Measurements from ENCODE around the gene ZNRF1.

The ZNRF1 gene

DNA sequence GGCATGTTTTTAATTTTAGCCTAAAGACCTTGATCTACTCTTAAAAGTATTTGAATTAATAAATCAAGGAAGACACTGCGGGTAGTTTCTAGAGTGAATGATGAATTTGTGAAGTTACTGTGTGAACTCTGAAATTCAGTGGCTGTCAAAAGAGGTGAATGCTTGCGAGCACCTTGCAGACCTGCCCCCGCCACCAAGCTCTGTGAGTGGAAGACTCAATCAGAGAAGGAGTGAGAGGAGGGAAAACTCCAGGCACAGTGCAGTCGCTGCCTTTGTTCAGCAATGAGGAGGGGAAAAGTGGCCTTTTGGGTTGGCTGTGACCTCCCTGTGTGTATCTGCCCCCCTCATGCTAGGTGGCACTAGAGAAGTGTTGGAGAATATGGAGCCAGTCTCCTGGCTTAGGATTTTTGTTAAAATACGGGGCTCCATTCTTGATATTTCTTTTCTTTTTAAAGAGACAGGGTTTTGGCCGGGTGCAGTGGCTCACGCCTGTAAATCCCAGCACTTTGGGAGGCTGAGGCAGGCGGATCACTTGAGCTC, 64.8 kb downstream of the ZNRF1 start:
- TF ChIP-seq CTCF (conservative IDR thresholded peaks at IDR 0.05), result no peak
- H3K27ac ChIP-seq, result no peak overlapping the region

DNA sequence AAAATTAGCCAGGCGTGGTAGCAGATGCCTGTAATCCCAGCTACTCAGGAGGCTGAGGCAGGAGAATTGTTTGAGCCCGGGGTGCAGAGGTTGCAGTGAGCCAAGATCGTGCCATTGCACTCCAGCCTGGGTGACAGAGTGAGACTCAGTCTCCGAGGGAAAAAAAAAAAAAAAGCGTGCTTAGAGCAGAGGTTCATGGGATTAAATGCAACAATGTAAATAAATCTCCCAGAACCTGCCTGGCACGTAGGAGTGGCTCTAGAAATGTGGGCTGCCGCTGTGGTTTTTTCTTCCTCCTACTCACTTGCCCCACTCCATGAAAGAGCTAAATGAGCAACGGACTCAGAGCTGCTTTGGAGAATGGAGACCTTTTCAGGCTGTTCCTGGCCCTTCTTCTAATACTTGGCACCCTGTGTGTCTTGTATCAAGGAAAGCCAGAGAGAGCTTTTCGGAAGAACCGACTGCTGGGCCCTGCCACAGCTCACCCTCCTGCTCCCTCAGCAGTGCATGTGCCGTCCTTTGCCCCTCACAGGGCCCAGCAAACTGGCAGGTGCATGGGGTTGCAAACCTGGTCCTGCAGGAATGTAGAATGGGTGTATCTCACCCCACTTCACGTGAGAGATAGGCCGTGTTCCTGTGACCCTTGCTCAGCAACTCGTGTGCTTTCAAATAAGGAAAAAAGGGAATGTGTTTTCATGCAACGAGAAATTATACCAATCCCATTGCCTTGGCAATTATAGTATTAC, 65.8 kb downstream of the ZNRF1 start:
- no peak for TF ChIP-seq CTCF (conservative IDR thresholded peaks at IDR 0.05)
- no peak overlapping the region for H3K27ac ChIP-seq

- no peak overlapping the region for H3K27ac ChIP-seq
- no peak for TF ChIP-seq CTCF (conservative IDR thresholded peaks at IDR 0.05)
Observed at GRCh38 chr16:75065149-75065505, 66.3 kb downstream of the ZNRF1 start.

DNA sequence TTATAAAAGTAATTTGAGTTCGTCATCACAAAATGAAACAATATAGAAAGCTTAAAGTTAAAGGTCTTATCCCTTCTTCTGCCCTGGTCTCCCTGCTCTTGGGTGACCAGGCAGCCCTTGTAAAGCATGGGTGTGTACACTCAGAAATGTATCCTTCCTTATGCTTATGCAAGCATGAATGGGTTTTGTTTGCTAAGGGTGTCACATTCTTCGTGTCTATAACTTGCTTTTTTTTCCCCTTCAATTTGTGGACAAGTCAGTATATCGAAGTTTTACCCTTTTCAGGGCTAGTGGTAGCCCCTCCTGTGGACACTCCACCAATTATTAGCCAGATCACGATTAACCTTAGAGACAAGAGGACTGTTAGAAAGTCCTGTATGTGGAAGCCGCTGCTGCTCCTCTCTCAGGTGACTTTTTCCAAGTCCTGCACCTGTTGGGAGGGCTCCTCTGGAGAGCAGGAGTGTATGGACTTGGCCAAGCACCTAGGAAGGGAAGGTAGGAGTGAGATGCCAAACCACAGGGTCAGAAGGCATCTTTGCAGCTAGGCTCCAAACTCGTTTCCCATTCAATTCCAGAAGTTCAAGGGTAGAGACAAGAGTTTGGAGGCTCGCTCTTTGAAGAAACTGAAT, 66.8 kb downstream of the ZNRF1 start:
- TF ChIP-seq CTCF (conservative IDR thresholded peaks at IDR 0.05), result no peak
- no peak overlapping the region for H3K27ac ChIP-seq

- H3K27ac ChIP-seq, result no peak overlapping the region
- no peak for TF ChIP-seq CTCF (conservative IDR thresholded peaks at IDR 0.05)
Observed at GRCh38 chr16:75066861-75067447, 68.1 kb downstream of the ZNRF1 start.

DNA sequence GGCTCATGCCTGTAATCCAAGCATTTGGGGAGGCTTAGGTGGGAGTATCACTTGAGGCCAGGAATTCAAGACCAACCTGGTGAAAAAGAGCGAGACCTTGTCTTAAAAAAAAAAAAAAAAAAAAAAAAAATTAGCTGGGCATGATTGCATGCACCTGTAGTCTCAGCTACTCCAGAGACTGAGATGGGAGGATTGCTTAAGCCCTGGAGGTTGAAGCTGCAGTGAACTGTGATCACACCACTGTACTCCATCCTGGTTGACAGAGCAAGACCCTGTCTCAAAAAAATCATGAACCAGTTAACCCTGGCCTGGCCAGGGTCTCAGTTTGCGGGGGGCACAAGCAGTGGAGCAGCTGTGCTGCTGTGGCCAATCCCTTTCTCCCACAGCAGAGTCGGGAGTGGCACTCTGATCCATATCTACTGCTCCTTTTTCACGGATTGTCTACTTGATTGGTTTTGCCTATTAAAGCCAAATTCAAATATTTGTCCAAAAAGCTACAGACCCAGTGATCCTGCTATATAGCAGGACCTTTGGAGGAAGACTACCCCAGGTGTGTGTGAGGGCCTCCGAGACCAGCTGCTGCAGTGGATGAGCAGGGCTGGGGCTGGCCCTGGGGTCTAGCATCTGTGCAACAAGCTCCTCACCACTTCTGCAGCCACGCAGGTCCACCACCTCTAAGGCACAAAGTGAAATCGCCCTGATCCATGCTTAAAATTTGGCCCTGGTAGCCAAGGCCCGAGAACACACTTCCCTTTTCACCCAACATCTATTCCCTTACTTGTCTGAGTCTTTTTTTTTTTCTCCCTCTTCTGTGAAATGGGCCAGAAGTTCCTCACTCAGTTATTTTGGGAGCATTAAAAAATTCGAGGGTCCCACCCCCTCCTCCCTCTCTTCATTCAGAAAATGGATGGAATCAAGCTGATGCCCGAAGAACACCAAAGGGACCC, 69.5 kb downstream of the ZNRF1 start:
- TF ChIP-seq CTCF (conservative IDR thresholded peaks at IDR 0.05), result no peak
- H3K27ac ChIP-seq, result no peak overlapping the region

All from VCaP (cell line).